Activated CD8-positive, alpha-beta T cell treated with anti-CD3 and anti-CD28 coated beads, Interleukin-2, amount 10 ng/mL, durations not matched to agents 7 days and 5 days (primary cell): ENCODE results near the gene CHIC2. TPM values are rescaled to one million over a fixed set of nuclear protein-coding genes. Genes with fewer than 3 reads are reported as not detected.
"Not testable (repeated sequence)": the region's sequence is repeated elsewhere in the genome, so short reads cannot be mapped to it uniquely, and the experiment has no call there.

Source experiments
- ATAC-seq: fragments of 150-1000 bp; cut with Tn5 transposase; one replicate; pipeline ENCODE4 v1.10.0; 2021; ENCODE audit warnings: moderate library complexity
- CTCF ChIA-PET: fragments of 350-600 bp; sonication (Branson Sonifier 250); formaldehyde crosslinking; loops from one replicate; lab custom pipeline; 2021; ENCODE audit warnings: antibody characterized with exemption; lab: Charles Lee
- POLR2A ChIA-PET: fragments of 350-600 bp; sonication (Branson Sonifier 250); formaldehyde crosslinking; loops from one replicate; lab custom pipeline; 2021; ENCODE audit warnings: antibody characterized with exemption; lab: Charles Lee
- DNase-seq: peaks from one replicate; pipeline ENCODE4 v3.0.0-alpha.2; 2020
- H3K27ac Mint-ChIP-seq: one replicate; pipeline ENCODE4 v1.8.0; 2021; ENCODE audit warnings: mild to moderate bottlenecking, mixed read lengths
- H3K27me3 Mint-ChIP-seq: one replicate; pipeline ENCODE4 v1.8.0; 2021; ENCODE audit warnings: low read depth, mixed read lengths
- H3K36me3 Mint-ChIP-seq: one replicate; pipeline ENCODE4 v1.8.0; 2021; ENCODE audit warnings: low read depth, mixed read lengths
- H3K4me1 Mint-ChIP-seq: one replicate; pipeline ENCODE4 v1.8.0; 2021; ENCODE audit warnings: low read depth, mixed read lengths
- H3K4me3 Mint-ChIP-seq: one replicate; pipeline ENCODE4 v1.8.0; 2021; ENCODE audit warnings: mild to moderate bottlenecking, mixed read lengths
- H3K9me3 Mint-ChIP-seq: one replicate; pipeline ENCODE4 v1.8.0; 2022; ENCODE audit warnings: mixed read lengths; ENCODE audit not compliant: insufficient read depth
- total RNA-seq, 2 experiments: library from RNA; stranded (reverse); gene quantifications; one replicate each; pipeline ENCODE4 v1.2.3, GENCODE V29; 2021

Gene CHIC2
- total RNA-seq, 2 experiments from 2014 or later: 14.6 to 17.1 TPM

- H3K27ac Mint-ChIP-seq, H3K9me3 Mint-ChIP-seq, H3K4me1 Mint-ChIP-seq, CTCF ChIA-PET, H3K27me3 Mint-ChIP-seq, H3K4me3 Mint-ChIP-seq, H3K36me3 Mint-ChIP-seq, POLR2A ChIA-PET, ATAC-seq, DNase-seq: not testable (repeated sequence)
These were observed 41.4 kb downstream of the CHIC2 start for GRCh38 chr4:54023019-54023418.

- H3K36me3 Mint-ChIP-seq: peaks cover 7% of the 10 kb centered on the region
- no peaks in the 10 kb centered on the region for H3K9me3 Mint-ChIP-seq
- H3K27me3 Mint-ChIP-seq: no peaks in the 10 kb centered on the region
- no peaks in the 10 kb centered on the region for H3K4me1 Mint-ChIP-seq
- DNase-seq (no peak), ATAC-seq (no peak)
- CTCF ChIA-PET: no interaction called here
- no peak overlapping the region for H3K27ac Mint-ChIP-seq
- POLR2A ChIA-PET: no interaction called here
- H3K4me3 Mint-ChIP-seq: no peak overlapping the region
These were observed 46.4 kb downstream of the CHIC2 start for GRCh38 chr4:54017974-54018373.

- no peak for DNase-seq
- CTCF ChIA-PET: no interaction called here
- no peak overlapping the region for H3K27ac Mint-ChIP-seq
- H3K36me3 Mint-ChIP-seq: peaks cover 8% of the 10 kb centered on the region
- H3K27me3 Mint-ChIP-seq: no peaks in the 10 kb centered on the region
- H3K4me3 Mint-ChIP-seq: no peak overlapping the region
- H3K4me1 Mint-ChIP-seq: no peaks in the 10 kb centered on the region
- no peaks in the 10 kb centered on the region for H3K9me3 Mint-ChIP-seq
- POLR2A ChIA-PET: no interaction called here
- ATAC-seq: no peak
These were observed 47.1 kb downstream of the CHIC2 start for GRCh38 chr4:54017308-54017707.

GRCh38 chr4:54016504-54016903, 47.9 kb downstream of the CHIC2 start:
- Mint-ChIP-seq H3K27ac (no peak overlapping the region), H3K4me1 (no peaks in the 10 kb centered on the region), H3K27me3 (no peaks in the 10 kb centered on the region), H3K9me3 (no peaks in the 10 kb centered on the region), H3K4me3 (no peak overlapping the region), H3K36me3 (peaks cover 8% of the 10 kb centered on the region)
- CTCF ChIA-PET: no interaction called here
- DNase-seq (no peak), ATAC-seq (no peak)
- POLR2A ChIA-PET: no interaction called here

GRCh38 chr4:54015423-54016030, 48.9 kb downstream of the CHIC2 start:
- Mint-ChIP-seq H3K27me3 (no peaks in the 10 kb centered on the region), H3K27ac (no peak overlapping the region), H3K9me3 (no peaks in the 10 kb centered on the region), H3K4me1 (no peaks in the 10 kb centered on the region), H3K36me3 (peaks cover 8% of the 10 kb centered on the region), H3K4me3 (no peak overlapping the region)
- CTCF ChIA-PET: no interaction called here
- POLR2A ChIA-PET: no interaction called here
- DNase-seq (no peak), ATAC-seq (no peak)

- Mint-ChIP-seq H3K36me3 (peaks cover 12% of the 10 kb centered on the region), H3K4me3 (no peak overlapping the region), H3K9me3 (no peaks in the 10 kb centered on the region), H3K4me1 (no peaks in the 10 kb centered on the region), H3K27me3 (no peaks in the 10 kb centered on the region), H3K27ac (no peak overlapping the region)
- no peak for ATAC-seq
- no peak for DNase-seq
- POLR2A ChIA-PET: no interaction called here
- CTCF ChIA-PET: no interaction called here
These were observed 49.7 kb downstream of the CHIC2 start for GRCh38 chr4:54014666-54015160.

GRCh38 chr4:54011201-54011600, 53.2 kb downstream of the CHIC2 start:
- Mint-ChIP-seq H3K9me3 (no peaks in the 10 kb centered on the region), H3K27ac (no peak overlapping the region), H3K36me3 (peaks cover 21% of the 10 kb centered on the region), H3K4me1 (peaks cover 2% of the 10 kb centered on the region), H3K4me3 (no peak overlapping the region), H3K27me3 (no peaks in the 10 kb centered on the region)
- no peak for DNase-seq
- POLR2A ChIA-PET: no interaction called here
- ATAC-seq: no peak
- CTCF ChIA-PET: no interaction called here

- ATAC-seq: no peak
- ChIA-PET CTCF (no interaction called here), POLR2A (no interaction called here)
- Mint-ChIP-seq H3K27ac (no peak overlapping the region), H3K4me1 (peaks cover 12% of the 10 kb centered on the region), H3K4me3 (no peak overlapping the region), H3K9me3 (no peaks in the 10 kb centered on the region), H3K36me3 (peaks cover 33% of the 10 kb centered on the region), H3K27me3 (no peaks in the 10 kb centered on the region)
- no peak for DNase-seq
These were observed 57.6 kb downstream of the CHIC2 start for GRCh38 chr4:54006755-54007154.

GRCh38 chr4:54005475-54005874, 58.9 kb downstream of the CHIC2 start:
- Mint-ChIP-seq H3K27ac (peak overlapping the region; percentile 55), H3K36me3 (peaks cover 35% of the 10 kb centered on the region), H3K27me3 (no peaks in the 10 kb centered on the region), H3K4me3 (no peak overlapping the region), H3K4me1 (peaks cover 12% of the 10 kb centered on the region), H3K9me3 (no peaks in the 10 kb centered on the region)
- DNase-seq: no peak
- CTCF ChIA-PET: no interaction called here
- POLR2A ChIA-PET: no interaction called here
- ATAC-seq: no peak

- no peaks in the 10 kb centered on the region for H3K27me3 Mint-ChIP-seq
- H3K4me3 Mint-ChIP-seq: no peak overlapping the region
- ChIA-PET POLR2A (no interaction called here), CTCF (interaction anchor here (1.0 kb wide), 1 partner anchor 26 kb away, joined by 3 read pairs; no protein-coding TSS in a partner anchor)
- no peaks in the 10 kb centered on the region for H3K9me3 Mint-ChIP-seq
- no peak overlapping the region for H3K27ac Mint-ChIP-seq
- H3K4me1 Mint-ChIP-seq: peaks cover 12% of the 10 kb centered on the region
- ATAC-seq: no peak
- peaks cover 35% of the 10 kb centered on the region for H3K36me3 Mint-ChIP-seq
- no peak for DNase-seq
These were observed 59.9 kb downstream of the CHIC2 start for GRCh38 chr4:54004463-54004862.

GRCh38 chr4:54001668-54002365, 62.6 kb downstream of the CHIC2 start:
- ChIA-PET POLR2A (no interaction called here), CTCF (no interaction called here)
- no peaks in the 10 kb centered on the region for H3K9me3 Mint-ChIP-seq
- H3K27ac Mint-ChIP-seq: no peak overlapping the region
- H3K36me3 Mint-ChIP-seq: peaks cover 33% of the 10 kb centered on the region
- H3K4me3 Mint-ChIP-seq: no peak overlapping the region
- no peak for ATAC-seq
- no peak for DNase-seq
- H3K4me1 Mint-ChIP-seq: peaks cover 12% of the 10 kb centered on the region
- no peaks in the 10 kb centered on the region for H3K27me3 Mint-ChIP-seq

GRCh38 chr4:53997898-53998297, 66.5 kb downstream of the CHIC2 start:
- H3K4me3 Mint-ChIP-seq: no peak overlapping the region
- no peak for ATAC-seq

More at GRCh38 chr4:53997898-53998297, 66.5 kb downstream of the CHIC2 start:
- H3K27ac Mint-ChIP-seq: no peak overlapping the region
- ChIA-PET POLR2A (interaction anchor here (0.6 kb wide), 1 partner anchor 122 kb away, joined by 3 read pairs; no protein-coding TSS in a partner anchor), CTCF (no interaction called here)
- no peaks in the 10 kb centered on the region for H3K9me3 Mint-ChIP-seq
- no peak for DNase-seq
- no peaks in the 10 kb centered on the region for H3K4me1 Mint-ChIP-seq
- peaks cover 12% of the 10 kb centered on the region for H3K36me3 Mint-ChIP-seq
- no peaks in the 10 kb centered on the region for H3K27me3 Mint-ChIP-seq
